Adipocyte (in vitro differentiated cells): ENCODE results near the gene AGBL3.
A peak's percentile ranks its signal among the peaks of the same experiment; 100 is the strongest.

Source experiments
- DNase-seq: peaks from one replicate; pipeline ENCODE4 v3.0.0-alpha.2; 2015; ENCODE audit warnings: low read depth
- H3K27me3 ChIP-seq: replicated peaks from 2 replicates; pipeline ENCODE4 v1.7.0; 2013; ENCODE audit warnings: mild to moderate bottlenecking, low read length, moderate library complexity; ENCODE audit not compliant: control insufficient read depth, insufficient read depth
- H3K36me3 ChIP-seq: 2 replicates; pipeline ENCODE4 v1.7.0; 2013; ENCODE audit warnings: low read length, mild to moderate bottlenecking, moderate library complexity; ENCODE audit not compliant: control insufficient read depth, insufficient read depth, severe bottlenecking
- H3K4me1 ChIP-seq: 2 replicates; pipeline ENCODE4 v1.7.0; 2013; ENCODE audit warnings: mild to moderate bottlenecking, low read length, moderate library complexity; ENCODE audit not compliant: control insufficient read depth, insufficient read depth
- H3K4me3 ChIP-seq: 2 replicates; pipeline ENCODE4 v1.7.0; 2013; ENCODE audit warnings: mild to moderate bottlenecking, low read length, moderate library complexity
- H3K9ac ChIP-seq: 2 replicates; pipeline ENCODE4 v1.7.0; 2013; ENCODE audit warnings: mild to moderate bottlenecking, low read length, moderate library complexity
- H3K9me3 ChIP-seq: 2 replicates; pipeline ENCODE4 v1.7.0; 2013; ENCODE audit warnings: mild to moderate bottlenecking, low read length, moderate library complexity; ENCODE audit not compliant: control insufficient read depth

The AGBL3 gene

GRCh38 chr7:135077642-135078041 lies 91.3 kb downstream of the AGBL3 start:
- no peaks in the 10 kb centered on the region for H3K4me1 ChIP-seq
- no peak overlapping the region for H3K4me3 ChIP-seq
- H3K27me3 ChIP-seq = no peaks in the 10 kb centered on the region
- H3K9me3 ChIP-seq = no peaks in the 10 kb centered on the region
- no peak for DNase-seq
- H3K36me3 ChIP-seq = no peaks in the 10 kb centered on the region
- H3K9ac ChIP-seq = no peak overlapping the region

- no peak overlapping the region for H3K4me3 ChIP-seq
- H3K36me3 ChIP-seq = no peaks in the 10 kb centered on the region
- H3K9me3 ChIP-seq = no peaks in the 10 kb centered on the region
- no peak for DNase-seq
- H3K27me3 ChIP-seq = no peaks in the 10 kb centered on the region
- no peak overlapping the region for H3K9ac ChIP-seq
- no peaks in the 10 kb centered on the region for H3K4me1 ChIP-seq
These were observed 91.7 kb downstream of the AGBL3 start for GRCh38 chr7:135078051-135078450.

- Histone ChIP-seq H3K9ac (no peak overlapping the region), H3K9me3 (no peaks in the 10 kb centered on the region), H3K27me3 (no peaks in the 10 kb centered on the region), H3K36me3 (no peaks in the 10 kb centered on the region), H3K4me3 (no peak overlapping the region), H3K4me1 (no peaks in the 10 kb centered on the region)
- no peak for DNase-seq
These were observed 92.8 kb downstream of the AGBL3 start for GRCh38 chr7:135079068-135079467.

GRCh38 chr7:135083005-135083404 lies 96.7 kb downstream of the AGBL3 start:
- no peak overlapping the region for H3K9ac ChIP-seq
- no peaks in the 10 kb centered on the region for H3K36me3 ChIP-seq
- DNase-seq = no peak
- no peak overlapping the region for H3K4me3 ChIP-seq
- no peaks in the 10 kb centered on the region for H3K4me1 ChIP-seq
- H3K9me3 ChIP-seq = no peaks in the 10 kb centered on the region
- H3K27me3 ChIP-seq = no peaks in the 10 kb centered on the region

- H3K27me3 ChIP-seq = no peaks in the 10 kb centered on the region
- no peak for DNase-seq
- no peaks in the 10 kb centered on the region for H3K4me1 ChIP-seq
- H3K4me3 ChIP-seq = no peak overlapping the region
- peaks cover 8% of the 10 kb centered on the region for H3K9me3 ChIP-seq
- H3K9ac ChIP-seq = no peak overlapping the region
- no peaks in the 10 kb centered on the region for H3K36me3 ChIP-seq
These were observed 102.3 kb downstream of the AGBL3 start for GRCh38 chr7:135088566-135088965.

- Histone ChIP-seq H3K4me1 (no peaks in the 10 kb centered on the region), H3K9me3 (peaks cover 8% of the 10 kb centered on the region), H3K4me3 (no peak overlapping the region), H3K27me3 (no peaks in the 10 kb centered on the region), H3K36me3 (no peaks in the 10 kb centered on the region), H3K9ac (no peak overlapping the region)
- DNase-seq = no peak
These were observed 105.4 kb downstream of the AGBL3 start for GRCh38 chr7:135091717-135092116.

GRCh38 chr7:135094472-135095237 lies 108.3 kb downstream of the AGBL3 start:
- Histone ChIP-seq H3K27me3 (no peaks in the 10 kb centered on the region), H3K4me3 (no peak overlapping the region), H3K36me3 (no peaks in the 10 kb centered on the region), H3K9ac (no peak overlapping the region), H3K4me1 (no peaks in the 10 kb centered on the region), H3K9me3 (no peaks in the 10 kb centered on the region)
- no peak for DNase-seq

- Histone ChIP-seq H3K4me3 (no peak overlapping the region), H3K36me3 (no peaks in the 10 kb centered on the region), H3K4me1 (no peaks in the 10 kb centered on the region), H3K9me3 (no peaks in the 10 kb centered on the region), H3K27me3 (no peaks in the 10 kb centered on the region), H3K9ac (no peak overlapping the region)
- DNase-seq = no peak
These were observed 109.1 kb downstream of the AGBL3 start for GRCh38 chr7:135095450-135095849.

GRCh38 chr7:135098391-135098790 lies 112.1 kb downstream of the AGBL3 start:
- Histone ChIP-seq H3K9ac (no peak overlapping the region), H3K36me3 (no peaks in the 10 kb centered on the region), H3K4me3 (no peak overlapping the region), H3K4me1 (peaks cover 7% of the 10 kb centered on the region), H3K27me3 (no peaks in the 10 kb centered on the region), H3K9me3 (no peaks in the 10 kb centered on the region)
- no peak for DNase-seq

GRCh38 chr7:135100856-135101255 lies 114.5 kb downstream of the AGBL3 start:
- H3K9ac ChIP-seq = no peak overlapping the region
- DNase-seq = peak; percentile 65
- H3K36me3 ChIP-seq = no peaks in the 10 kb centered on the region
- H3K9me3 ChIP-seq = no peaks in the 10 kb centered on the region
- H3K4me1 ChIP-seq = peaks cover 7% of the 10 kb centered on the region
- no peak overlapping the region for H3K4me3 ChIP-seq
- H3K27me3 ChIP-seq = no peaks in the 10 kb centered on the region

- DNase-seq = no peak
- Histone ChIP-seq H3K9ac (no peak overlapping the region), H3K27me3 (no peaks in the 10 kb centered on the region), H3K4me3 (no peak overlapping the region), H3K36me3 (no peaks in the 10 kb centered on the region), H3K9me3 (no peaks in the 10 kb centered on the region), H3K4me1 (peaks cover 7% of the 10 kb centered on the region)
These were observed 116.1 kb downstream of the AGBL3 start for GRCh38 chr7:135102372-135102771.

- H3K4me1 ChIP-seq = peaks cover 6% of the 10 kb centered on the region
- no peaks in the 10 kb centered on the region for H3K9me3 ChIP-seq
- no peaks in the 10 kb centered on the region for H3K36me3 ChIP-seq
- no peaks in the 10 kb centered on the region for H3K27me3 ChIP-seq
- H3K4me3 ChIP-seq = no peak overlapping the region
- no peak overlapping the region for H3K9ac ChIP-seq
- no peak for DNase-seq
These were observed 123.3 kb downstream of the AGBL3 start for GRCh38 chr7:135109562-135109961.
